ENCODE results near the gene ME3. TPM values are rescaled to one million over a fixed set of nuclear protein-coding genes. Genes with fewer than 3 reads are reported as not detected.
"Not testable (repeated sequence)": the region's sequence is repeated elsewhere in the genome, so short reads cannot be mapped to it uniquely, and the experiment has no call there.

The ME3 gene
- total RNA-seq, 1 experiment from 2014 or later = 2.7 TPM

- Histone ChIP-seq H3K4me3 (no peak overlapping the region), H3K36me3 (no peaks in the 10 kb centered on the region), H3K9me3 (peaks cover 8% of the 10 kb centered on the region; the same call in 1 of the 2 replicates), H3K27me3 (no peaks in the 10 kb centered on the region)
- DNase-seq = no peak
These were observed 51.4 kb downstream of the ME3 start for GRCh38 chr11:86620891-86621521.

- H3K9me3 ChIP-seq = peaks cover 10% of the 10 kb centered on the region; the same call in 1 of the 2 replicates
- H3K4me3 ChIP-seq, DNase-seq, H3K27me3 ChIP-seq, H3K36me3 ChIP-seq: not testable (repeated sequence)
These were observed 53.0 kb downstream of the ME3 start for GRCh38 chr11:86619428-86619827.

DNA sequence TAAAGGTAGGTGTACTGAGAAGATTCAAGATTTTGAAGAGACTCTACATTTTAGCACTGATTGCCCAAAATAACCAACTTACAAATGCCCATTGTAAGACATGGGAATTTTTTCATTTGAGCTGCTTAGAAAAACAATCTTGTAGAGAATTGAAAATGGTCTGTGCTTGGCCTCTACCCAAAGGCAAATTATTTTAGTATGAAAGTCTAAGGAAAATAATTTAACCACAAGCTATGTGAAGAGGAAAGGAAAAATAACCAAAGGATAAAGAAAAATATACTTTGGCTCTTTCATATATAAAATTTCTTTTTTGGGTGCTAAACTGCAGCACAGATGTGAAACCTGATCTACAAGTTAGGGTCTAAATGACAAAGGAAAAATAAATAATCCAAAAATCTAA is 54.9 kb downstream of the ME3 start:
- no peak overlapping the region for H3K4me3 ChIP-seq
- H3K27me3 ChIP-seq = no peaks in the 10 kb centered on the region
- no peaks in the 10 kb centered on the region for H3K36me3 ChIP-seq
- H3K9me3 ChIP-seq = peaks cover 10% of the 10 kb centered on the region; the same call in 1 of the 2 replicates
- no peak for DNase-seq

GRCh38 chr11:86615487-86615886 is 56.9 kb downstream of the ME3 start:
- H3K4me3 ChIP-seq = no peak overlapping the region
- H3K27me3 ChIP-seq = no peaks in the 10 kb centered on the region
- peaks cover 5% of the 10 kb centered on the region; the same call in 1 of the 2 replicates for H3K9me3 ChIP-seq
- no peak for DNase-seq
- no peaks in the 10 kb centered on the region for H3K36me3 ChIP-seq

DNA sequence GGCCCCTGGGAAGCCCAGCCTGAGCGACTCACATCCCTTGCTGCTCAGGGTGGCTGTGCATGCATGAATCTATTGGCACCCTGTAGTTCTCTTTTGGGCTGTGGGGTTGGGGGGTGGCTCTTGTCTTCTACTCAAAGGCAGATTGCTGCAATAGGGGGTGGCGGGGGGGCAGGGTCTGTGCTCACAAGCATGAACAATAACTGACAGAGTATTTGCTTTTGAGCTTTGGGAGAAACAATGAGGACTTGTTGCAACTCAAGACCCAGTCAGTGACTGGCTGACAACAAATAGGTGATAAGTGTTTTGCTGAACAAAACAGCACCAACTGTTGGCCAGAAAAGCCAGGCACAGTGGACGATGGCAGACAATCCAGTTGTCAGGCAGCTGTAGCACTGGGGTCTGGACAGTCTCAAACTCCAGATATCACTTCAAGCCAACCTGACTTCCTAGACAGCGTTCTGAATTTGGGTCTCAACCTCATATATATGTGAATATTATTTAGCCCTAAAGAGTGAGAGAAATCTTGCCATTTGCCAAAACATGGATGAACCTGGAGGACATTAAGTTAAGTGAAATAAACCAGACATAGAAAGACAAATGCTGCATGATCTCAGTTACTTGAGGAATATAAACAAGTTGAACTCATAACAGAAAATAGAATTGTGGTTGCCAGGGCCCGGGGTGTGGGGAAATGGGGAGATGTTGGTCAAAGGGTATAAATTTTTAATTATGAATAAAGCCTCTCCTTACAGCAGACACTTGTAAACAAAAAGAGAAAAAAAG is 61.7 kb downstream of the ME3 start:
- no peaks in the 10 kb centered on the region for H3K36me3 ChIP-seq
- DNase-seq = no peak
- H3K4me3 ChIP-seq = no peak overlapping the region
- peaks cover 2% of the 10 kb centered on the region; the same call in 1 of the 2 replicates for H3K9me3 ChIP-seq
- H3K27me3 ChIP-seq = no peaks in the 10 kb centered on the region

DNA sequence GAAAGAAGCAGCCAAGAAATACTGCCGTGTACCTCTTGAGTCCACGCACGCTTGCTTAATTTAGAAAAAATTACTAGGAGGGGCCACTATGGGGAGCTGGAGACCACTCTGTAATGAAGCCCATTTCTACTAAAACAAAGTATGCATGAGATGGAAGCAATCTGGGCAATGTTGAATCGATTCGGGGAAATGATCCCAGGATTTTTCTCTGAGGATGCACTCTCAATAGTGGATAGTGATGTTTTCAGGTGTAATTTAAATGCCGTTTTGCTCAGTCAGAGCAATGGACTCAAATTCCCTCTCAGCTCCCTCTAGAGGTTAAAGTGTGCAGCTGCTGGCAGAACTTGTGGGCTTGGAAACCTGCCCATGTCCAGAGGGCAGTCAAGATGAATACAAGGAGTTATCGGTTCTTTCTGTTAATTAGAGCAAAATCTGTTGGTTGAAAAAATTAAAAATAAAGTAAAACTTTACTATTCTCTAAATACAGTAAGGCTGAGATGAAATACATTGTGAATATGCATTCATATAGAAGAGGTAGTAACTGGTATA is 64.1 kb downstream of the ME3 start:
- Histone ChIP-seq H3K9me3 (peaks cover 3% of the 10 kb centered on the region; the same call in 1 of the 2 replicates), H3K27me3 (no peaks in the 10 kb centered on the region), H3K36me3 (no peaks in the 10 kb centered on the region), H3K4me3 (no peak overlapping the region)
- peak; percentile 65 for DNase-seq

DNA sequence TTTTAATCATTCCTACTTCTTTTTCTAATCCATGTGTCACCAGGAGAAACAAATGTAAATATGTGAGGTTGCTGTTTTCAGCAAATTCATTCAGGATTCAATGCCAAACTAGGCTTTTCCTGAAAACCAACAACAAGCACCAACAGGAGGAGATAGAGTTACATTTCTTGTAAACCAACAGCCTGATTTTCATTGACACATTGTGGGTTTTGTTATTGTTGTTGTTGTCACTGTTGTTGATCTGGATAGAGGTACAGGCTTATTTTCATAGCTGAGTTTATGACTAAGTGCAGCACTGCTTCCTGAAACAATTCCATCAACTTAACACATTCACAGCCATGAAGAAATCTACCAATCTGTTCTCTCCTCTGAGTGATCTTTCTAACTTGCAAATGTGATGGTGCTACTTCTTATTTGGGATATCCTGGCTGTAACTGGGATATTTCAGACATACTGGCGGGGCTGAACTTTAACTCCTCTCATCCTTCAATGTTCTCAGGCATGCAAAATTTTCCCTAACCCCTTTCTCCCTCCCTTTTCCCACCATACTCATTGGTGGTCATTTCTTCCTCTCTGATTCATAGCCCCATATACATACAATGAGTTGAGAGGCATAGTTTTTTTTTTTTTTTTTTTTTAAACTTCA is 65.5 kb downstream of the ME3 start:
- no peaks in the 10 kb centered on the region for H3K36me3 ChIP-seq
- peaks cover 3% of the 10 kb centered on the region; the same call in 1 of the 2 replicates for H3K9me3 ChIP-seq
- H3K4me3 ChIP-seq = no peak overlapping the region
- no peak for DNase-seq
- no peaks in the 10 kb centered on the region for H3K27me3 ChIP-seq

DNA sequence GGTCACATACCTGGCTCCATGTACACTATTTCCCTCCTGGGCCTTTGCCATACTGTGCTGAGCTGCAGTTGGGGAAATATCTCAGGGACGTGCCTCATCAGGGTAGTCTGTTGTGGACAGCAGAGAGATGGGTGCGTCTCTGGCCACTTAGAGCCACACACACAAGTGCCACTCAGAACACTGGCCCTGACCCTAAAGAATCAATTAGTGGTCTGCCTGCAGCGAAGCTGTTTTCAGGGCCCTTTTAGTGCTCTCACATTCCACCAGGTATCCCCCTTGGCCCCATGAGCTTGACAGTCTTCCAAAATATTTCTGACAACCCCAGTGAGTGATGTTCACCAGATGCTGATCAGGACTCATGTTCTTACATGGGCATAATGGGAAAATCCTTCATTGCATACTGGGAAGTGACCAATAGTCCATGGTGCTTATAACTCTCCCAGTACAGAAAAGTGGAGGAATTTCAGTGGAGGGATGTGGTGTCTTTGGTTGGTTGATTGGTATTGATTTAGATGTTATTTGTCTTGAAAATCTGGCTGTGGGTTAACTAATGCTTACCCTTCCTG is 66.1 kb downstream of the ME3 start:
- H3K27me3 ChIP-seq = no peaks in the 10 kb centered on the region
- peaks cover 3% of the 10 kb centered on the region; the same call in 1 of the 2 replicates for H3K9me3 ChIP-seq
- H3K4me3 ChIP-seq = no peak overlapping the region
- no peak for DNase-seq
- H3K36me3 ChIP-seq = no peaks in the 10 kb centered on the region

DNA sequence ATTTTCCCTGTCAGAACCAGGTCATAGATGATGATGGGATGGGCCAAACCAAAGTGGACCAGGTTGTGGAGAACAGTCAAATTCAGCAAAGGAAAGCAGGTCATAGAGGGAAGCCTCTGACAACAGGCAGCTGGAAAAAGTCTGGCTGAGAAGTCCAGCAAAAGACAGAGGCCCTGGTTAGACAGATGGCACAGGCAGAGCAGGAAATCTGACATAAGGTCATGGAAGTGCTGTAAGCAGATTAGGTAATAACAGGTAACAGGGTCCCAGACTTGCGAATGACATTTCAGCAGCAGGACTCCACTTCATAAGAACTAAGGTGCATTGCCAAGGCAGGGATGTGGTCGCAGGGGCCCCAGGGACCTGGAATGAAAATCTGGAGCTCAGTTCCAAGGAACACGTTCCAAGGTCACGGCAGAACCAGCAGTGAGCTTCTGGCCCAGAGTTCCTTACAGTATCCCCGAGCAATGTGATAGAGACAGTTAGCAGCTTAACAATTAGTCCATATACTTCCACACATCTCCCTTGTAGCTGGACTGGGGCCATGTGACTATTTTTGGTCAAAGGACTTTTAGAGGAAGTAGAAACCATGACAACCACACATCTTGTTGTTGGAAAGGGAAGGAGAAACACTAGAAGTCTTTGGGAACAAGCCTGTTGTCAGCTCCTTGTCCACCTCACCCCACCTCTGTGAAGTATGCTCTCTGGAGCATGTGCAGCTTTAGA is 75.4 kb downstream of the ME3 start:
- DNase-seq = no peak
- H3K36me3 ChIP-seq = no peaks in the 10 kb centered on the region
- no peak overlapping the region for H3K4me3 ChIP-seq
- H3K9me3 ChIP-seq = peaks cover 7% of the 10 kb centered on the region
- no peaks in the 10 kb centered on the region for H3K27me3 ChIP-seq

DNA sequence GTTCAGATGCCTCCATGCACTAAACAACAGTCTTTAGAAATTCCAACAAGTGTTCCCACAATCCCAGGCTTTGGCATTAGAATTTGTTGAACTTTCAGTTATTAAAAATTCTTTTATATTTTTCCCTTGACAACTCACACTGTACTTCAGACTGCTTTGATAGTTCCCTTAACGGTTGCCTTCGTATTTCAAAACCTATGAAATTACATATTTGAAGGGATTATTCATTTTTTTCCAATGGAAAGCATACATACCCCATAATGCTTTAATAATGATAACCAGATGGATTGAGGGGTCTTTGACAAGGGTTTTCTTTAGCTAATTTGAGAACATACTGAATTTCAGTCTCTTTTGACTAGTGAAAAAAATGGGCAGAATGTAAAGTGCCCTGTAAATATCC is 76.5 kb downstream of the ME3 start:
- no peaks in the 10 kb centered on the region for H3K27me3 ChIP-seq
- H3K9me3 ChIP-seq = peaks cover 7% of the 10 kb centered on the region
- H3K36me3 ChIP-seq = no peaks in the 10 kb centered on the region
- no peak for DNase-seq
- no peak overlapping the region for H3K4me3 ChIP-seq

DNA sequence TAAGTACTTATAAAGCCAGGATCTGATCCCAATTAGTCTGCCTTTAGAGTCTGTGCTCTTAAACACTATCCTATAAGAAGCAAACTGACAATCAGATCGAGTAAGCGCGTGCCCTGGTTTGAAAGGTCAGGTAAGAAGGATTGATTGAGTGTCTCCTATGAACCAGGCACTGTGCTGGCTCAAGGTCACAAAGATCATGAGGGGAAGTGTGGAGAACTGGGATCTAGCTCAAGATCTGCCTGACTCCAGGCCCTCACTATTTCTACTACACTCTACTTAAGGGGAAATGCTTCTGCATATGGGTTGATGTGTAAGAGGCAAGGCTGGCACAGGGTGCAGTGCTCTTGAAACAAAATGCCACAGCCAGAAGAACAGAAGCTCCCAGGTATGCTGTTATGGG is 77.0 kb downstream of the ME3 start:
- H3K9me3 ChIP-seq = peaks cover 7% of the 10 kb centered on the region
- H3K4me3 ChIP-seq = no peak overlapping the region
- no peaks in the 10 kb centered on the region for H3K36me3 ChIP-seq
- no peak for DNase-seq
- H3K27me3 ChIP-seq = no peaks in the 10 kb centered on the region

DNA sequence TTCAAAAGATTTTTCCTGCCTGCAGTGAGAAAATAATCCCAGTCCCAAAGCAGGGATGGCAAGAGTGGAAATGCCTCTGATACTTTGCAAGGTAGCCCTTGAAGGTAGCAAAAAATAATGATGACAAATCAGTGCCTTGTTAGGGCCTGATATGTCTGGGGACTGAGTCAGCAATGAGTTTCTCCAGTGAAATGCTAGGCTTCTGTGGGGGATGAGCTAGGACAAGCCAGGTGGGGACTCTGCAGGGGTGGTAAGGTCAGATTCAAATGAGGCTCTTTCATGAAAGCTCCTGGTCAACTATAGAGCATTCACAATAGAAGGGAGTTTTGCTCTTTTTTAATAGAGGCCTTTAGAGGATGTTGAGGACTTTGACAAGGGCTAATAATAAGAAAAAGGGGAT is 77.7 kb downstream of the ME3 start:
- DNase-seq = no peak
- Histone ChIP-seq H3K9me3 (peaks cover 7% of the 10 kb centered on the region), H3K36me3 (no peaks in the 10 kb centered on the region), H3K4me3 (no peak overlapping the region), H3K27me3 (no peaks in the 10 kb centered on the region)

DNA sequence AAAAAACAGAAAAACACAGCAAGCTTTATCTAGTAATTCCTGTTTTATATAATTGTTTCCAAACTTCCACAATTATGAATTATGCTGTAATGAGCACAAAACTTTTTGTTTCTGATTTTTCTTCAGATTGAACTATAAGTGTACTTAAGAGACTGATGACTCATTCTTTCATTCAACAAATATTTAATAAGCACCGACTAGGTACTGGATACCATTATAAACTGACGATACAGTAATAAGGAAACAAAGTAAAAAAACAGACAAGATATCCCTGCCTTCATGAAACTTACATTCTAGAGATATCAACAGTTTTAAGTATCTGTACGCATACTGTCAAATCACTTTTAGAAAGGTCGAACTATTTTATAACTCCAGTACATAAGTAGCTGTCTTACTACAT is 78.6 kb downstream of the ME3 start:
- Histone ChIP-seq H3K4me3 (no peak overlapping the region), H3K27me3 (no peaks in the 10 kb centered on the region), H3K36me3 (no peaks in the 10 kb centered on the region), H3K9me3 (peaks cover 6% of the 10 kb centered on the region)
- DNase-seq = no peak

DNA sequence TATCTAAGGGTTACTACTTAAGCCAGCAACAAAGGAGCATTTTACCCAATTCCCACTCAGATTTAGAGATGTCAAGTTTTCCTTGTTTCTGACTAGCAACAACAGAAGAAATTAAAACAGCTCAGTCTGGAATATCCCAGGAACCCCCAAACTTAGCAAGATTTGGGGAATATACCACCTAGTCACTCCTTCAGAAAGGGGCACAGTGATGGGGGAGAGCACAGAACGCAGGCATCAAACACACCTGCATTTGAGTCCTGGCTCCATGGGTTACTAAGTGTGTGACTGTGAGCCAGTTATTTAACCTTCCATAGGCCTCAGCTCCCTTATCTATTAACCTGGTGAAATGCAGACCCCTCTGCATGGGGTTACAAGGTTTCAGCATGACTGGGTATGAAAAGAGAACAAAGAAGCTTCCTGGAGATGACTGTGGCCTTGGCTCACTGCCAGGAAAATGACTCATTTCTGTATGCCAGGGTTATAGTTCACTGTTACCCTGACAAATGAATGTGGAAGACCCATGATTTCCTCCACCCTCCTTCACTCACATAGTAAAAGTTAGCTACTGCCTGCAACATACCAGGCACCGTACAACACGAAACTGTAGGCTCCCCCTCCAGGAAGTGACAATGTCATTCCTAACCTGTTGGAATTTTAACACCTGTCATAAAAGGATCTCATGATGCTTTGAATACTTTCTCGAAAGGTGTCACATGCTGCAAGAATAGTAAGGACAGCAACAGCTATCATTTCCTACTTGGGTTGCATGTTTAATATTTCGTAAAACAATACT is 79.6 kb downstream of the ME3 start:
- peak; percentile 85 for DNase-seq
- H3K36me3 ChIP-seq = no peaks in the 10 kb centered on the region
- no peaks in the 10 kb centered on the region for H3K27me3 ChIP-seq
- peaks cover 4% of the 10 kb centered on the region for H3K9me3 ChIP-seq
- no peak overlapping the region for H3K4me3 ChIP-seq

DNA sequence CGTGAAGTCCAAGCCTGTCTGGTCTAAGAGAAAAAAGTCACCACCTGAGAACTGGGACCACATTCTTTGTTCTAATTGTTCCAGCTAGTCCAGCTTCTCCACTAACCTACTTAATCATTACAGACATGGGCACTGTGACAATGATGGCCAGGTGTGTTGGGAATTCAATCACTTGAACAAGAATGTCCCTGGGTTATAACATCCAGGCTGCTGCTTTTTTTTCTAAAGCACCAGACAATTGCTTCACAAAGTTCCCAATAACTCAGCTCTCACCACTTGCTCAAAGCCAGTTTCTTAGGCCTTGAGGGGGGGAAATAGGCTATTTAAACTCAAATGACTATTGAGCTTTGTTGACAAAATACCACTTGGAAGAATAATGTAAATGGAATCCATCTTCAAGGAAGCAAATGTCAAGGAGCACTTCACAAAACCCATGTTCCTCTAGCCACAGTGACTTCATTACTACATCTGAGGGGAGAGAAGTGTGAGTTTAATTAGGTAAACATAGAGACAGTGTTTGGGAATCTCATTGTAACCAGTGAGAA is 80.3 kb downstream of the ME3 start:
- H3K9me3 ChIP-seq = peaks cover 4% of the 10 kb centered on the region
- DNase-seq = no peak
- H3K27me3 ChIP-seq = no peaks in the 10 kb centered on the region
- H3K36me3 ChIP-seq = no peaks in the 10 kb centered on the region
- no peak overlapping the region for H3K4me3 ChIP-seq

Measured in MG63 (cell line).